ENCODE data around the gene EFNA1. TPM values are rescaled to one million over a fixed set of nuclear protein-coding genes. Genes with fewer than 3 reads are reported as not detected.
A peak's percentile ranks its signal among the peaks of the same experiment; 100 is the strongest.
"Not testable (repeated sequence)": the region's sequence is repeated elsewhere in the genome, so short reads cannot be mapped to it uniquely, and the experiment has no call there.

Gene EFNA1
- polyA plus RNA-seq, 5 donors = 94.5 to 116 (median 96.8) TPM

GRCh38 chr1:155091071-155092051, 36.3 kb upstream of the EFNA1 start:
- DNase-seq = peak in 1 of 2 donors; percentile 73

- no peak for DNase-seq
Measured at GRCh38 chr1:155092131-155092530, 35.5 kb upstream of the EFNA1 start.

- DNase-seq = no peak
Measured at GRCh38 chr1:155092641-155093040, 35.0 kb upstream of the EFNA1 start.

GRCh38 chr1:155093911-155094621, 33.6 kb upstream of the EFNA1 start:
- no peak for DNase-seq

- DNase-seq = no peak
Measured at GRCh38 chr1:155094622-155094948, 33.1 kb upstream of the EFNA1 start.

GRCh38 chr1:155099331-155099730, 28.3 kb upstream of the EFNA1 start:
- DNase-seq = no peak

- no peak for DNase-seq
Measured at GRCh38 chr1:155103325-155103724, 24.4 kb upstream of the EFNA1 start.

GRCh38 chr1:155104605-155105534, 22.8 kb upstream of the EFNA1 start:
- DNase-seq = no peak

- no peak for DNase-seq
Measured at GRCh38 chr1:155105604-155106011, 22.1 kb upstream of the EFNA1 start.

GRCh38 chr1:155106862-155107261, 20.8 kb upstream of the EFNA1 start:
- DNase-seq = no peak

- DNase-seq = no peak
Measured at GRCh38 chr1:155107309-155108264, 20.1 kb upstream of the EFNA1 start.

- no peak for DNase-seq
Measured at GRCh38 chr1:155108296-155108695, 19.4 kb upstream of the EFNA1 start.

- DNase-seq = no peak
Measured at GRCh38 chr1:155110381-155110780, 17.3 kb upstream of the EFNA1 start.

GRCh38 chr1:155110826-155111225, 16.9 kb upstream of the EFNA1 start:
- no peak for DNase-seq

- DNase-seq = no peak
Measured at GRCh38 chr1:155113450-155113980, 14.2 kb upstream of the EFNA1 start.

- DNase-seq = no peak
Measured at GRCh38 chr1:155116113-155116764, 11.4 kb upstream of the EFNA1 start.

GRCh38 chr1:155117610-155118009, 10.1 kb upstream of the EFNA1 start:
- DNase-seq = no peak

GRCh38 chr1:155118090-155118489, 9.6 kb upstream of the EFNA1 start:
- not testable (repeated sequence) for DNase-seq

- DNase-seq = no peak
Measured at GRCh38 chr1:155120253-155120652, 7.4 kb upstream of the EFNA1 start.

GRCh38 chr1:155121249-155121648, 6.4 kb upstream of the EFNA1 start:
- no peak for DNase-seq
